ENCODE measurements around the gene ARHGEF28.

DNA sequence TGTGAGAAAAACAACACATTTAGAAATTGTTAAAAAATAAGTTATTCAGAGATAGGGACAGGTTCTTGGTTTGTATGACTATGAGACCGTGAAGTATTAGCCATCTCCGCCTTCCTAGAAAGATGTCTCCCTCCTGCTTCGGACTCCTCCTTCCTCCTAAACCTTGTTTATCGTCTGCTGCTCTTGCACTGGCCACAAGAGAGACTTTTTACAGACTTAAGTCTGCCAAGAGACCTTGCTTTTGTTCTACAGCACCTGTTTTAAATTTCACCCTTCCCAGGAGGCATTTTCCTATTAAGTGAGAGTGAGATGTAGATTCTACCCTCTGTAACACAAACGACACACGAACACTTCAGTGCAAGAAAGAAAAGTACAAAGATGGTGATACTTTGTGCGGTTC is 274.6 kb downstream of the ARHGEF28 start:
- TF ChIP-seq GATA2 (CRISPR knock-in tag; IDR thresholded peaks at IDR 0.05): no peak
- no peak for TF ChIP-seq HDAC2 (IDR thresholded peaks at IDR 0.05)
- TF ChIP-seq TAF1 (IDR thresholded peaks at IDR 0.05; ENCODE audit: control insufficient read depth, extremely low read depth, insufficient read depth, low read length, severe bottlenecking): no peak
- TF ChIP-seq EZH2 (IDR thresholded peaks at IDR 0.05; ENCODE audit: borderline replicate concordance, low read depth, low read length): no peak
- TF ChIP-seq RAD21 (CRISPR knock-in tag; conservative IDR thresholded peaks at IDR 0.05 in 1 of 2, IDR thresholded peaks at IDR 0.05 in 1 of 2): no peak
- TF ChIP-seq, protein P1, sequence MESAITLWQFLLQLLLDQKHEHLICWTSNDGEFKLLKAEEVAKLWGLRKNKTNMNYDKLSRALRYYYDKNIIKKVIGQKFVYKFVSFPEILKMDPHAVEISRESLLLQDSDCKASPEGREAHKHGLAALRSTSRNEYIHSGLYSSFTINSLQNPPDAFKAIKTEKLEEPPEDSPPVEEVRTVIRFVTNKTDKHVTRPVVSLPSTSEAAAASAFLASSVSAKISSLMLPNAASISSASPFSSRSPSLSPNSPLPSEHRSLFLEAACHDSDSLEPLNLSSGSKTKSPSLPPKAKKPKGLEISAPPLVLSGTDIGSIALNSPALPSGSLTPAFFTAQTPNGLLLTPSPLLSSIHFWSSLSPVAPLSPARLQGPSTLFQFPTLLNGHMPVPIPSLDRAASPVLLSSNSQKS (CRISPR knock-in tag; IDR thresholded peaks at IDR 0.05): no peak
- TF ChIP-seq, protein P2, sequence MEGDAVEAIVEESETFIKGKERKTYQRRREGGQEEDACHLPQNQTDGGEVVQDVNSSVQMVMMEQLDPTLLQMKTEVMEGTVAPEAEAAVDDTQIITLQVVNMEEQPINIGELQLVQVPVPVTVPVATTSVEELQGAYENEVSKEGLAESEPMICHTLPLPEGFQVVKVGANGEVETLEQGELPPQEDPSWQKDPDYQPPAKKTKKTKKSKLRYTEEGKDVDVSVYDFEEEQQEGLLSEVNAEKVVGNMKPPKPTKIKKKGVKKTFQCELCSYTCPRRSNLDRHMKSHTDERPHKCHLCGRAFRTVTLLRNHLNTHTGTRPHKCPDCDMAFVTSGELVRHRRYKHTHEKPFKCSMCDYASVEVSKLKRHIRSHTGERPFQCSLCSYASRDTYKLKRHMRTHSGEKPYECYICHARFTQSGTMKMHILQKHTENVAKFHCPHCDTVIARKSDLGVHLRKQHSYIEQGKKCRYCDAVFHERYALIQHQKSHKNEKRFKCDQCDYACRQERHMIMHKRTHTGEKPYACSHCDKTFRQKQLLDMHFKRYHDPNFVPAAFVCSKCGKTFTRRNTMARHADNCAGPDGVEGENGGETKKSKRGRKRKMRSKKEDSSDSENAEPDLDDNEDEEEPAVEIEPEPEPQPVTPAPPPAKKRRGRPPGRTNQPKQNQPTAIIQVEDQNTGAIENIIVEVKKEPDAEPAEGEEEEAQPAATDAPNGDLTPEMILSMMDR (IDR thresholded peaks at IDR 0.05 in 2 of 3, conservative IDR thresholded peaks at IDR 0.05 in 1 of 3; ENCODE audit: insufficient read depth in 2 of 3, low read depth in 1 of 3, low read length in 3 of 3): no peak
- no peak for TF ChIP-seq RBBP5 (IDR thresholded peaks at IDR 0.05; ENCODE audit: borderline replicate concordance, insufficient read depth, low read length, poor library complexity, severe bottlenecking)
- no peak for TF ChIP-seq NRF1 (conservative IDR thresholded peaks at IDR 0.05 in 1 of 2, IDR thresholded peaks at IDR 0.05 in 1 of 2)
- TF ChIP-seq, protein P3, sequence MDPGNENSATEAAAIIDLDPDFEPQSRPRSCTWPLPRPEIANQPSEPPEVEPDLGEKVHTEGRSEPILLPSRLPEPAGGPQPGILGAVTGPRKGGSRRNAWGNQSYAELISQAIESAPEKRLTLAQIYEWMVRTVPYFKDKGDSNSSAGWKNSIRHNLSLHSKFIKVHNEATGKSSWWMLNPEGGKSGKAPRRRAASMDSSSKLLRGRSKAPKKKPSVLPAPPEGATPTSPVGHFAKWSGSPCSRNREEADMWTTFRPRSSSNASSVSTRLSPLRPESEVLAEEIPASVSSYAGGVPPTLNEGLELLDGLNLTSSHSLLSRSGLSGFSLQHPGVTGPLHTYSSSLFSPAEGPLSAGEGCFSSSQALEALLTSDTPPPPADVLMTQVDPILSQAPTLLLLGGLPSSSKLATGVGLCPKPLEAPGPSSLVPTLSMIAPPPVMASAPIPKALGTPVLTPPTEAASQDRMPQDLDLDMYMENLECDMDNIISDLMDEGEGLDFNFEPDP (CRISPR knock-in tag; IDR thresholded peaks at IDR 0.05): no peak
